Measurements from ENCODE around the gene CYP2D6.
"Not testable (repeated sequence)": the region's sequence is repeated elsewhere in the genome, so short reads cannot be mapped to it uniquely, and the experiment has no call there.

The CYP2D6 gene

DNA sequence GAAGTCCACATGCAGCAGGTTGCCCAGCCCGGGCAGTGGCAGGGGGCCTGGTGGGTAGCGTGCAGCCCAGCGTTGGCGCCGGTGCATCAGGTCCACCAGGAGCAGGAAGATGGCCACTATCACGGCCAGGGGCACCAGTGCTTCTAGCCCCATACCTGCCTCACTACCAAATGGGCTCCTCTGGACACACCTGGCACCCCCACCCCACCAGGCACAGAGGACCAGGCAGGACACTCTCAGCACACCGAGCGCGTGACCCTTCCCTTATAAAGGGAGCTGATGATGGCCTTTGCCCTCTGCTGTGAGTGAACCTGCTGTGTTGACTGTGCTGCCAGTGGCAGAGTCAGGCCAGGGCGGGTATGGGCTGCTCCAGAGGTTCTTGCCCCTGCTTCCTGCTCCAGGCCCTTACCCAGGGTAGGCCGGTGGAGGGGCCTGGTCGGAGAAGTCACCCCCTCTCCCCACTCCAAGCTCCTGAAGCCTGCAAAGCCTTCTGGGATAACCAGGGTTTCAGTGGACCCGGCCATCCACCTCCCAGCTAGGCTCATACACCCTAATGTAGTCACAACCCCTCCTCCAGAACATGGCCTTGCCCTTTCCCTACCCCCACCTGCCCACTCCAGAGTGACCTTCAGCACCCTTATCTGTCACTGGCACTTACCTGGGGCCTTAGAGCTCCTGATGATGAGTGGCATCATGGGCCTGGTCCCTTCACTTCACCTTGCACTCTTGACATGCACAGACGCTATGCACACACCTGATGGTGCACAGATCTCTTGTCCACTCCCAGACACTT is at the start of gene CYP2D6:
CYP2D6 (minus strand) TSS at position 172 of the 793 bp plus-strand sequence; CDS start at position 153, 19 bp downstream.
- in situ Hi-C loops (cut with MboI; ENCODE audit: low sequenced_read_pairs) = not testable (repeated sequence)

DNA sequence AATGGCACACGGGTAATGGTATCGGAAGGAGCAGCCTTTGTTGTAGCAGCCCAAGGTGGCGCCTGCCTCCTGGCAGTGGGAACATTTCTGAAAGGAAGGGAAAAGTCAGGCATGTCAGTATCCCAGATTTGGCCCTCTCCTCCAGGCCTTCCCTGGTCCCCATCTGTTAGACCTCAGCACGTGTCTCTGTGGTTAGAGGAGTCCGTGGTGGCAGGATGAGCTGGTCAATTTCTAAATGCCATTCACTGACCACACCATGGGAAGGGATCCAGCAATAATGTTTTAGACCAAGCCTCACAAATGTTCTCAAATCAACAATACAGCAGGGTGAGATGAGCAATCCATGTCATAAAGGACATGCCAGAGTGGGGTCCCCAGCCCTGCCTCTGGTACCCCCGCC is 49.0 kb upstream of the CYP2D6 start:
- in situ Hi-C loops (cut with MboI; ENCODE audit: low sequenced_read_pairs) = no loop called here

DNA sequence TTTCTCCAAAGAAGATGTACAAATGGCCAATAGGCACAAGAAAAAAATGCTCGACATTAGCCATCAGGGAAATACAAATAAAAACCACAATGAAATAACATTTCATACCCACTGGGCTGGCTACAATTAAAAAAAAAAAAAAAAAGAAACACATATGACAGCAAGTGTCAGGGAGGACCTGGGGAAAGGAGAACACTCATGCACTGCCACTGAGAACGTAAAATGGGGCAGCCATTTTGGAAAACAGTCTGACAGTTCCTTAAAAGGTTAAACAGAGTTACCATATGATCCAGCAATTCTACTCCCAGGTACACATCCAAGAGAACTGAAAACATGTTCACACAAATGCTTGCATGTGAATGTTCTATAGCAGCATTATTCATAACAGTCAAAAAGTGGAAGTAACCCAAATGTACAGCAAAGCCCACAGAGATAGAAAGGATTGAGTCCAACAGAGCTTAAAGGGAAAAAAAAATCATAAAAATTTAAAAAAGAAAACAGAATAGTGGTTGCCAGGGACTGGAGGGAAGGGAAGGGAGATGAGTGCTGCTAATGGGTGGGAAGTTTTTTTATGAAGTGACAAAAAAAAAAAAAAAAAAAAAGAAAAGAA is 48.4 kb upstream of the CYP2D6 start:
- in situ Hi-C loops (cut with MboI; ENCODE audit: low sequenced_read_pairs) = no loop called here

DNA sequence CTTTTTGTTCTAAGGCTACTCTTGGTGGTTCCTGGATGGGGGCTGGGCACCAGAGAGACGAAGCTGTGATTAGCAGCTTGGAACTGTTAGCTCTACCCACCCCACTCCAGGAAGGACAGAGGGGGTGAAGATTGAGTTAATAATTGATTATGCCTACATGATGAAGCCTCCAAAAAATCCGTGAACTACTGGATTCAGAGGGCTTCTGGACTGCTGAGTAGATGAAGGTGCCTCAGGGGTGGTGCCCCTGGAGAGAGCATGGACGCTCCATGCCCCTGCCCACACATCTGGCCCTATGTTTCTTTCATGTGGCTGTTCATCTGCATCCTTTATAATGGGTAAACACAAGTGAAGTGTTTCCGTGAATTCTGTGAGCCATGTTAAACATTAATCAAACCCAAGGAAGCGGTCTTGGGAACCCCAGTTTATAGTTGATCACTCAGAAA is 47.3 kb upstream of the CYP2D6 start:
- in situ Hi-C loops (cut with MboI; ENCODE audit: low sequenced_read_pairs) = no loop called here

DNA sequence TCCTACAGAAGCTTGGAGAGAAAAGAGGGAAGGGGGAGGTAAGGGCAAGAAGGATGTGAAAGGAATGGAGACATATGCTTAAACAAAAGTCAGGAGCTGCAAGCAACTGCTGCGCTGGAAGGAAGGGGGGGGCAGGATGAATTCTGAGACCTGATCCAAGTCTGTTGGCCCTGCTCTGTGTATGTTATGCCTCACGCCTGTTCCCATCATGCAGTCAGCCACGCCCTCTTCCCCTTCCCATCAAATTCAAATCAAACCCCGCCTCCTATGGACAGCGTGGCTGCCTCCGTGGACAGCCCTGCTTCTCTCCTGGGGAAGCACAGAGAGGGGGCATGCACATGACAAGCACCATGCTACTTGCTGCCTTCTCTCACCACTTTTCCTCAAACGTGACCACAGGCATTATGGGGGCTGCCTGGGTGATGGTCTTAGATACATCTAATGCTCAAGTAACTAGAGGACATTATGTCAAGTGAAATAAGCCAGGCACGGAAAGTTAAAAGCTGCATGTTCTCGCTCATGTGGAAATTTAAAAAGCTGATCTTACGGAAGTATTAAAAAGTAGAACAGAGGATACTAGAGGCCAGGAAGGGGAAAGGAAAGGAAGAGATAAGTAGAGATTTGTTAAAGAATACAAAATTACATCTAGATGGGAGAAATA is 45.8 kb upstream of the CYP2D6 start:
- in situ Hi-C loops (cut with MboI; ENCODE audit: low sequenced_read_pairs) = no loop called here

DNA sequence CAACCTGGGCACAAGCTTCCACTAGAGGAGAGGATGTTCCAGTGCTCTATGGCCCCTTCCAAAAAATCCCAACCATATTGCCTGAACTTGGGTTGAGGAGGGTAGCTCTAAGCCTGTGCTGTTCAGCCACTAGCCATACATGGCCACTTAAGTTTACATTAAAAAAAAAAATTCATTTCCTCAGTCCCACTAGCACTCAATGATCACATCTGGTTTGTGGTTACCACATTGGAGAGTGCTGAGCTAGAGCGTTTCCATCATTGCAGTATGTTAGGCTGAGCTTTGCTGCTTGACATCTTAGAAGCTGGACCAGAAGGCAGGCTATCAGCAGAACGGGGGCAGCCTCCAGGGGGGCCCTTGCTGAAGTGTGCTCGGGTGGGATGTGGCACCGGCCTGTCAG is 43.5 kb upstream of the CYP2D6 start:
- in situ Hi-C loops (cut with MboI; ENCODE audit: low sequenced_read_pairs) = no loop called here

DNA sequence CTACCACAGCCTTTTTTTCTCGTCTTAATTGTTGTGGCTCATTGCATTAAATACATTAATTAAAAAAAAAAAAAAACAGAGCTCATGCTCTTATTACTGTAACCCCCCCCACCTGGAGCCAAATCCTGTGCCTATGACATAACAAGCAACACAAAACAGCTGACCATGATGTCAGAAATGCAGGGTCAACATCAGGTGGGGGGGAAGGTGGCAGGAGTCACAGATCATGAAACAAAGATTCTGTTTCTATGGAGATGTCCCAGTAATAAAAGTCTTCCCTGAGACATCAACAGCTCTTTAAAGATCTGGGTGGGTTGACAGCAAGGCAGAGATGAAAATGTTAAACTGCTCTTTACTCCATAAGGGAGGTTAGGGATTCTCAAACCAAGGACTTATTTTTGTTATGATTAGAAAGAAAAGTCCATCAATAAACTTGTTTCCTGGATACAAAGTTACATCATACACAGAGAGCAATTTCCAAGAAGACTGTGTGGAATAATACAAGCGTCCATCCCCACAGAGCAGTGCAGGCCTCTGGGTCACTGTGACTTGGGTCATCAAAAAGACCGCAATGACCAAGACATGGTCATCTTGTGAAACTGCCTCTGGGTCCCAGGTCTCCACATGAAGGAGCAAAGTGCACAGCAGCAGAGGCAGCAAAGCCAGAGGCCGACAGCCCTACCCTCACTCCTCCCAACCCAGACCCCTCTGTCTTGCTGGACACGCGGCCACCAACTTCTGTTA is 42.7 kb upstream of the CYP2D6 start:
- in situ Hi-C loops (cut with MboI; ENCODE audit: low sequenced_read_pairs) = no loop called here

DNA sequence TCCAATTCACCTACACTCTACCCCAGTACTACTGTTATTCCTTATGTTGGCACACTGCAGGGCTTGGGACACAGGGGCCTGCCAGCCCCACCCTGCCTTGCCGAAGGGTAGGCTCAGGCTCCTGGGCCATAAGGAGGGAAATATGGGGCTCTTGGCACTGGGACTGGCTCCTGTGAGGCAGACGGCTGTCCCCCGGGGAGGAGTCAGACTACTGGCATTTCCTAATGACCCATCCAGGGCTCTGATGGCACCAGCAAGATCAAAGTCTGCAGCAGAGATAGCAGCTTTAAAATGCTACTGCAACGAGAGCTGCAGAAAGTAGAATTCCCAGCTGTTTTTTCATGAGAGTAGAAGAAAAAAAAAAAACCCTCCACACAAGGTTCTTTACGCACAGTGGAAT is 42.2 kb upstream of the CYP2D6 start:
- in situ Hi-C loops (cut with MboI; ENCODE audit: low sequenced_read_pairs) = no loop called here

DNA sequence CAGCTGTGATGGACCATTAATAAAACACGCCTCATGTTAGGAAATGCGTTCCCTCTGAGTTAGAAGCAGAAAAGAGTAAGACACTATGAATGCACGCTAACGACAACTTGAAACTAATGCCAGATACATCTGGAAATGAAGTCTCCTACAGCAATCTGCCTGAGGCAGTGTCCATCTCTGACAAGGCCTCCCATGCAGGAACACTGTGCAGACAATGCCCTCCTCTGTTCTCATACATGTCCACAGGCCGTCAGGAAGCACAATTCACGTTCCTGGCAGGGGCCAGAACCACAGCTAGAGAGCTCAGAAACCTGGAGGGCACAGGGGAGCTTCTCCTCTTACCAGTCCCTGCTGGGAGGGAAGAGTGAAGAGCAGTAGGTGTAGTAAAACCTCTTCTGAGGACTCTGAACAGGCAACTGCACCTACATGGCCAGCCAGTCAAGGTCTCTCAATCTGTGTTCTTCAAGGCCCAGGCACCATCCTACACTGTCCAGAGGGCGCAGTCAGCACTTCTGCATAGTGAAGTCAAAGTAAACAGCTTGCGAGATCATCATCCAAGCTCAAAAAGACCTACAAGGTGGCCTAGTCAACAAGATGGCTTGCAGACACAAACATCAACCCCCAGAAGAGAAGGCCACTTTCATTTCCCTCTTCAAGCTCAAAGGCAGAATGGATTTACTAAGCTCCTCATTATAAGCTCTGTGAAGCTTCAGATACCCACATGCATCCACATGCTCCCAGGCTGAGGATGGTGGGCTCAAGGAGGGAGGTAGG is 41.5 kb upstream of the CYP2D6 start:
- in situ Hi-C loops (cut with MboI; ENCODE audit: low sequenced_read_pairs) = no loop called here

DNA sequence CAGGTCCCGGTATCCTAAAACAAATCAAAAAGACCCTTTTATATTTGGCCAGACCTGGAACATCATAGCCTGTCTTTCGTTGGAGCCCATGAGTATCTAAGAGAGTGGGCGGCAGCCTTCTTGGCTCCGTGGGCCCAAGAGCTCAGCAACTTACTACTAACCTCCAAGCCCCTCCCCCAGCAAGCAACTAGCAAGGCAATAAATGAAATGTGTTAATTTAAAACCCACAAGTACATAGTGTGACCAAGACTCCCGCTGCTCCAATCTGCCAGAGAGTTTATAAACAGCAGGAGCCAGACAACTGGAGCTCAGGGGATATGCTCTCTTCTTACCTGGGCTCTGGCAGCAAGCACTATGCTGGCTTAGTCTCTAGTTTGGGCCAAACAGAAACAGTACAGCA is 40.8 kb upstream of the CYP2D6 start:
- in situ Hi-C loops (cut with MboI; ENCODE audit: low sequenced_read_pairs) = no loop called here

DNA sequence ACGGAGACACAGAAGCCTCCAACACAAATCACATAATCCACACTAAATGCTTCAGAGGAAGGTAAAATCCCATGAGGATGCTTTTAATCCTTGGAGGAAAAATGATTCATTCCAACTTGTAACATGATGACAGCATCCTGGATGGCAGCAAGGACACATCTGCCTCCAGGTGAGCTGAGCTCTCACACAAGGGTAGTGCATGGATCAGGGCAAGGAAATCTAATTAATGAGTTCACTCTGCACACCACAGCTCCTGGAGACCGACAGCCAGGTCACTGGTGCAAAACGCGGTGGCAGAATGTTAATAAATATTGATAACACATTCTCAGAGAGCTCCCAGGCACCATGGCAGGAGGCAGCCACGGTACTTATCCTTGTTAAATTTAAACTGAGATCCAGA is 40.3 kb upstream of the CYP2D6 start:
- in situ Hi-C loops (cut with MboI; ENCODE audit: low sequenced_read_pairs) = no loop called here

DNA sequence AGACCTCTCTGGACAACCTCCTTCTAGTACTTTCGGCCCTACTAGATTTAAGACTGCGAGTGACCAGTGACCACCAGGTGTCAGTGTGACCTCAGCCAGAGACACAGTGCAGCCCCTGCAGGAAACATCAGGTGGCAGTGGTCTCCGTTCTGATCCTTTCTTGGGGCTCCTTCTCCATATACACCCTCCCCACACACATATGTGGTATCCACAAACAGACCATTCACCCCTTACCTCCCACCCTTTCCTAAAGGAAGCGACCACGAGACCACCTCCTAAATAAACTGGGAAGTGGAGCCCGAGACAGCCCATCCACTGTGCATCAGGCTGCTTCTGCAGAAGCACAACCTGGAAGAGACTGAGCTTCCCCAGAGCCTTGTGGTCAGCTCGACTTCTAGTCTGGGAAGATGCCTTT is 38.5 kb upstream of the CYP2D6 start:
- in situ Hi-C loops (cut with MboI; ENCODE audit: low sequenced_read_pairs) = no loop called here

DNA sequence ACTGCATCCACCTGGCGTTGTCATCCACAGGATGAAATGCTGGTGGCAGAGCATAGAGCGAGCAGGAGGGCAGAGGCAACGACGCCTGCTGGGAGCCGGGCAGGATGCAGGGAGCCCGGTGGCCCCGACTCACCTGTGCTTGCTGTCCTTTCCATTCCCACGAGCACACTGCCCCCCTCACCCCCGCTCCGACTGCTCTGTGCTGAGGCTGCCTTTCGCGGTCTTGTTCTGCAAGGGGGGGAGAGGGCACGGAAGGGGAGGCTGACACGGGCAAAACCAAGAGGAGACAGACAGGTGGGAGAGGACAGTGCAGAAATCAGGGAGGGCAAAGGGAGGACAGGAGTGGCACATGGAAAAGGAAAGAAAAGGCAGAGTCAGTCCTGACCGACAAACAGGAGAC is 37.9 kb upstream of the CYP2D6 start:
- in situ Hi-C loops (cut with MboI; ENCODE audit: low sequenced_read_pairs) = no loop called here

DNA sequence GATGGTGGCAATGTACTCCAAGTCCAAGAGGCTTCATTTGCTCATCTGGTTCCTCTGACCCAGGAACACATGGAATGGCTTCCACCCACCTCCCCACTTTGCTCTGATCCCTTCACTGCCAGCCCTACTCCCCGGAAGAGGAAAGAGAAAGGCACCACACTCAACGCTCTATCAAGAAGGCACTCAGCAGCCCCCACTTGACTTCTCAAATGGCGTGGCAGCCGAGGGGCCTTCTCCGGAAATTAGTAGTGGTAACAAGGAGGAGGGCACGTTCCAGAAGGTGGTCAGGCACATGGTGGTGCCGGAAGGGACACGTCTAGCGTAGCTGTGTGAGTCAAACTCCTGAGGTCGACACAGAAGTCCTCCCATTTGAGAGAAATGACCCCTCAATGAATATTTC is 36.5 kb upstream of the CYP2D6 start:
- in situ Hi-C loops (cut with MboI; ENCODE audit: low sequenced_read_pairs) = no loop called here

DNA sequence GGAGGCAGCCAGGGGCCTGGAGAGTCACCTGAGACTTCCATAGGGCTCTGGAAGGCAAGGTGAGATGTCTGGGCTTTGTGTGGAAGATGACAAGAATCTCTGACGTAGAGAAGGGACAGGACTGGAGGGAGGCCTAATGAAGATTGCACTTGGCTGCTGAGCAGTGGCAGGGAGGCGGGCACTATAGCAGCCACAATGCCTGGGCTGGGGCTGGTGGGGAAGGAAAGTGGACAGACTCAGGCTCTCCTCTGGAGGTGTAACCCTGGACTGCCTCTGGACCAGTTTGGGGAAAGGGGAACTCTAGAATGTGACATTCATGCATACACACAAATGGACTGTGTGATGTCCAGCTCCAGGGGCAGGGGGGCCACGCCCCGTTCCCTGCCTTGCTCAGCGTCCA is 34.3 kb upstream of the CYP2D6 start:
- in situ Hi-C loops (cut with MboI; ENCODE audit: low sequenced_read_pairs) = no loop called here

DNA sequence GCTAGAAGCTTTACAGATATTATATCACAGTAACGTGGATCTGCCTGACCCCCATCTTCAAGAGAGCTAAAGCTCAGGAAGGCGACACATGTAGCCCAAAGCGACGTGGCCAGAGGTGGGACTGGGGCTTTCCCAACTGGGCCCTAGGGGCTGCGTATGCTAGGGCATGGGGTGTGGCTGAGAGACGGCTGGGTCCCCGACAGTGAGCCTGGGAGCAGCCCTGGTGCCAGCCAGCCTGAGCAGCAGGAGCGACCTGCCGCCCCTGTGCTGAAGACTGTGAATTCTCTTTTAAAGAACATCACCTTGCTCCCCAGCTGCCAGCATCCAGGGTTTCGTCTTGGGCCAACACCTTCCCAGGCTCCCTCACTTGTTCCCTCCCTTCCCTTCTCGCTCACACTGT is 32.9 kb upstream of the CYP2D6 start:
- in situ Hi-C loops (cut with MboI; ENCODE audit: low sequenced_read_pairs) = no loop called here

DNA sequence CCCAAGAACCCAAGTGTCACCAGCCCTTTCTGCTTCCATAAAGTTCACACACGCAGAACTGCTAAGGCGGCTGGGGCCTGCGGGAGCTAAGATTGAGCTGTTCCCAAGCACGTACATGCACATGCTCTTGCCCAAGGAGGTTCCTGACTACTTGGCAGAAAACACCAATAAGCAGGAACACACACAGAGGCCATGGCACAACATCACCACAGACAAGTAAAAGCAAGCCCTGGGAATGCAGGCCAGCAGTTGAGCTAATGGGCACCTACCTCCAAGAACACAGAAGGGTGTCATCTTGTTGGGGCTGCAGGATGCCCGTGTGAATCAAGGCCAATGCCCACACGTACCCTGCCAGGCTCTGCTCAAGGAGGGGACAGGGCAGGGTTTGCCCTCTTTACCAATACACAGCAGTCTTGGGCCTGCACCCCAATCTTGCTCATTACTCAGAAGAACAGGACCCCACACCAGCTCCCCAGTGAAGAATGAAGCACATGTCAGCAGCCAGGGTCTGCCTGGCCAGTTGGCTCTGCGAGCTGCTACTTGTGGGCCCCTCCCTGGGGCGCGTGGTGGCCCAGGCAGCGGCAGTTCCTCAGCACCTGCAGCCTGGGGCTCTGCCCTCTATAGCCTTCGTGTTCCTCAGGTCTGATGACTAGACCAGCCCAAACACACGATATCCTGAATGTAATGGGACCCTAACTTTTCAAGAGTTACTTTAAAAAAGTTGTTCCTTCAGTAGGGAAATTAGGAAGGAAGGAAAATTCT is 32.3 kb upstream of the CYP2D6 start:
- in situ Hi-C loops (cut with MboI; ENCODE audit: low sequenced_read_pairs) = no loop called here

DNA sequence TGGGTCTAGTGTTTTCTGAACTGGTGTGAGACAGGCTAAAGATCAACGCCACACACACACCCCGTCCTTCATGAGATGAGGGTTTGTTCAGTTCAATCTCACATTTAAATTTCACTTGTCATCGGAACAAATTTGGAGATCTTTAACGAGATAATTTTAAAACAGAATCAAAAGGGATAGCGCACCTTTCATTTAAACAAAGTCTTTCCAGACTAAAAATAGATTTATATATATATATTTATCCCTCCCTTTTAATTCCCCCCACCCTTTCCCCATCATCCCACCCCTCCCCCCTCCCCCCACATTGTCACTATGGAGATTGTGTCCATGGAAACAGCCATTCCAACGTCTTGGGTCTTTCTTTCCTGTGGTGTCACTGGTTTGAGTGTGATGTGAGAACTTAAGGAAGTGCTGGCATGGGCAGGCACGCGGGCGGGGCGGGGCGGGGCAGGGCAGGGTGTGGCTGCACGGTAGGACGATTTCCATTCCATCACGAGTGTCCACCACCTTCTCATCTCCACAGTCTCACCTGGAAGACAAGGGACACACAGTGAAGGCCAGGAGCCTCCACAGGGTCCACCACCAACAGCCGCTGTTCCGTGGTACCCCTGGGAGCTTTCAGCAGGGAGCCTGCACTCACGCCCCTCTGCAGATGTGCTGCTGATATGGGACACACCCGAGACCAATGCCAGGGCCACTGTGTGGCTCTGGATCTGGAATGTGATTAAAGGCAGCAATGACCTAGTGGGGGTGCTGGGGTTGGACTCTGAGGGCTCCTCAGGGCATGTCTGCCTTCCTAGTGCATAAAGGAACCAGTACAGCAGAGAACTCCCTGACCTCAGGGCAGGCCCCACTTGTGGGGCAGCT is 30.5 kb upstream of the CYP2D6 start:
- in situ Hi-C loops (cut with MboI; ENCODE audit: low sequenced_read_pairs) = no loop called here

DNA sequence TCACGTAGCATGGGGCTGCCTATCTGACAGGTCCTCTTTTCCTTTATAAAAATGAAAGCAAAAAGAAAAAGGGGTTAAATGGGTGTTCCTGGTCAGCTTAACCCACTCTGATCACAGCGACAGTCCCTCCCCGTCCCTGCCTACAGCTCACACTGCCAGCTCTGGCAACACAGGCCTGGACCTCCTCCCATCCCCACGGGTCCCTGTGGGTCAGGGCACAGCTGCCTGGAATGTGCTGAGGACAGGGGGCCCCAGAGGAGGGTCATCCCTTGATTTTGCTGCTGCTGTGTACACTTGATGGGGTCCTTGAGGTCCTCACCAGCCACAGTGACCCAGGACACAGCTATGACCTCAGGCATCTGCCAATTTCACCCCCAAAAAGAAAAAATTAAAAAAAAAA is 29.6 kb upstream of the CYP2D6 start:
- in situ Hi-C loops (cut with MboI; ENCODE audit: low sequenced_read_pairs) = no loop called here

Measured in hTERT RPE-1 (cell line).